Memory B cell (primary cell): ENCODE measurements around the gene TBC1D1.
A peak's percentile ranks its signal among the peaks of the same experiment; 100 is the strongest.

ENCODE experiments used
- ATAC-seq: fragments of 150-1000 bp; cut with Tn5 transposase; 2 replicates; pipeline ENCODE4 v1.10.0; 2021; ENCODE audit warnings: low read depth, mild to moderate bottlenecking, moderate library complexity
- DNase-seq, 2 donors: peaks; one replicate each; pipeline ENCODE4 v3.0.0; 2022; ENCODE audit warnings: low spot score in 2 of 2
- H3K27ac Mint-ChIP-seq: one replicate; pipeline ENCODE4 v1.8.0; 2022; ENCODE audit warnings: mild to moderate bottlenecking, moderate library complexity, mixed read lengths
- H3K27me3 Mint-ChIP-seq: one replicate; pipeline ENCODE4 v1.8.0; 2022; ENCODE audit warnings: mixed read lengths
- H3K36me3 Mint-ChIP-seq: one replicate; pipeline ENCODE4 v1.8.0; 2022; ENCODE audit warnings: mild to moderate bottlenecking, mixed read lengths
- H3K4me1 Mint-ChIP-seq: one replicate; pipeline ENCODE4 v1.8.0; 2022; ENCODE audit warnings: mixed read lengths
- H3K4me3 Mint-ChIP-seq: one replicate; pipeline ENCODE4 v1.8.0; 2022; ENCODE audit warnings: mild to moderate bottlenecking, moderate library complexity, mixed read lengths
- H3K9me3 Mint-ChIP-seq: one replicate; pipeline ENCODE4 v1.8.0; 2022; ENCODE audit warnings: mixed read lengths

The TBC1D1 gene

GRCh38 chr4:38149472-38149996, 258.6 kb downstream of the TBC1D1 start:
- H3K27ac Mint-ChIP-seq, result no peak overlapping the region
- peaks cover 10% of the 10 kb centered on the region for H3K4me1 Mint-ChIP-seq
- no peak for ATAC-seq
- no peak for DNase-seq
- no peaks in the 10 kb centered on the region for H3K36me3 Mint-ChIP-seq
- H3K4me3 Mint-ChIP-seq, result no peak overlapping the region
- H3K9me3 Mint-ChIP-seq, result no peaks in the 10 kb centered on the region
- peaks cover 2% of the 10 kb centered on the region for H3K27me3 Mint-ChIP-seq

DNA sequence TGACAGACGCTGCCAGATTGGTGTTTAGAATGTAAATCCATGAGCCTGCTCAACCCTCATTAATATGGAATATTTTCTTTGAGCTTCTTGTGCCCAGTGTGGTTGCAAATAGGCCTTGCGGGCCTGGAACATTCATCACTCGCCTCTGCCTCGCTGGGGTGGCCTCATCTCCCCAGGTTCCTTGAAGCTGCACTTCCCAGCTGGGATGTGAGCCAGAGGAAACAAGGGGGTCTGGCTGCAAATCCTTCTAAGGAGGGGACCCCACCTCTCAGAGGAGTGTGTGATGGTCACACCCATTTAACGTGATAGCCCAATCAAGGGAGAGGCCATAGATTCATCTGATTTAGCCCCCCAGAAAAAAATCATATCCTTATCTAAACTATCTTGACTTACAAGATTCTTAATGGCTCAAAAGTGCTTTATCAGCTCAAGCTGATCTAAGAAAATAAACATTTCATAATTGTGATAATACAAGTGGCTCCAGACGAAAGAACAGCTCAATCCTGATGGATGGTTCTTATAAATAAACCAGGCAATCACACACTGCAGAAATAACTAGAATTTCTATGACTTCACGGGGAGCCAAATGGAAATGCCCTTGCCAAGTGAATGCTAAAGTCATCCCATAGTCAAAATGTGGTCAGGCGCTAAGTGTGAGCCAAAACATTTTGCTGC, 259.2 kb downstream of the TBC1D1 start:
- Mint-ChIP-seq H3K4me3 (no peak overlapping the region), H3K27ac (no peak overlapping the region), H3K36me3 (no peaks in the 10 kb centered on the region), H3K27me3 (peaks cover 2% of the 10 kb centered on the region), H3K4me1 (peaks cover 16% of the 10 kb centered on the region), H3K9me3 (no peaks in the 10 kb centered on the region)
- DNase-seq (no peak), ATAC-seq (no peak)

- H3K27me3 Mint-ChIP-seq, result peaks cover 2% of the 10 kb centered on the region
- DNase-seq, result no peak
- no peaks in the 10 kb centered on the region for H3K36me3 Mint-ChIP-seq
- no peaks in the 10 kb centered on the region for H3K9me3 Mint-ChIP-seq
- ATAC-seq, result no peak
- peaks cover 18% of the 10 kb centered on the region for H3K4me1 Mint-ChIP-seq
- no peak overlapping the region for H3K4me3 Mint-ChIP-seq
- no peak overlapping the region for H3K27ac Mint-ChIP-seq
These were observed 259.9 kb downstream of the TBC1D1 start for GRCh38 chr4:38150766-38151165.

DNA sequence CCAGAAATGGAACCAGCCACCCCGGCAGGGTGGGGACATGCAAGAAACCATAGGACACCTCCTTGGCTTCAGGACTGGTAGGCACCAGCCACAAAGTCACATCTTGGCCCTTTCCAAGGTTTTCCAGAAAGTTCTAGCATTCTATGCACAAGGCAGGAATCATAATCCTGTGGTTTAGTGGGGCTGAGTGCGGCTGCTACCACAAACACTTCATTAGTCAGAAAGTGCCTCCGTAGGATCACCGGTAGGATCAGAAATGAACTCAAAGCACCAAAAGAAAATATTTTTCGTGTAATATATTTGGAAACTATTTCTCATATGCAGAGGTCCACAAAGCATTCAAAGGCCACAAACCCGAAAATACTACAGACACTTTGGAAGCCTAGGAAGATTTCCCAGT, 261.0 kb downstream of the TBC1D1 start:
- Mint-ChIP-seq H3K4me3 (no peak overlapping the region), H3K27ac (no peak overlapping the region), H3K36me3 (no peaks in the 10 kb centered on the region), H3K27me3 (peaks cover 2% of the 10 kb centered on the region), H3K4me1 (peaks cover 18% of the 10 kb centered on the region), H3K9me3 (no peaks in the 10 kb centered on the region)
- DNase-seq (no peak), ATAC-seq (no peak)

DNA sequence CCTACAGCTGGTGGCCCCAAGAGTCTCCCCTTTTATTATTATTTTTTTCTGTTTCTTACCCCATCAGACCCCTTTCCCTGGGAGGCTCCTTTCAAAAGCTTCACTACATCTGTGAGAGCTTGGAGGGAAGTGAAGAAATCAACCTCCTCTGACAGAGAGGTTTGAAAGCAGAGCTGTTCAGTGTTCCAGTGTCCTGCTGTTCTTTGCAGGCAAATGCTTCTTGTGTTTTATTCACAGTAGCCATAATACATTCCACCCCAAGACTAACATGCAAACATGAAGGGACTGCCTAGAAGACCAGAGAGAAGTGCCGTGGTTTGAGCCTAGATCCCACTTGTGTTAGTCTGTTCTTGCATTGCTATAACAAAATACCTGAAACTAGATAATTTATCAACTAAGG, 261.4 kb downstream of the TBC1D1 start:
- Mint-ChIP-seq H3K4me1 (peaks cover 18% of the 10 kb centered on the region), H3K4me3 (no peak overlapping the region), H3K36me3 (no peaks in the 10 kb centered on the region), H3K9me3 (no peaks in the 10 kb centered on the region), H3K27me3 (peaks cover 2% of the 10 kb centered on the region), H3K27ac (no peak overlapping the region)
- ATAC-seq, result no peak
- DNase-seq, result no peak

GRCh38 chr4:38152721-38153386, 262.0 kb downstream of the TBC1D1 start:
- H3K4me3 Mint-ChIP-seq, result no peak overlapping the region
- no peaks in the 10 kb centered on the region for H3K36me3 Mint-ChIP-seq
- peaks cover 2% of the 10 kb centered on the region for H3K27me3 Mint-ChIP-seq
- DNase-seq (no peak), ATAC-seq (no peak)
- no peak overlapping the region for H3K27ac Mint-ChIP-seq
- no peaks in the 10 kb centered on the region for H3K9me3 Mint-ChIP-seq
- peaks cover 18% of the 10 kb centered on the region for H3K4me1 Mint-ChIP-seq

GRCh38 chr4:38153387-38153760, 262.5 kb downstream of the TBC1D1 start:
- Mint-ChIP-seq H3K27me3 (no peaks in the 10 kb centered on the region), H3K4me3 (no peak overlapping the region), H3K27ac (no peak overlapping the region), H3K4me1 (peaks cover 18% of the 10 kb centered on the region), H3K9me3 (no peaks in the 10 kb centered on the region), H3K36me3 (no peaks in the 10 kb centered on the region)
- ATAC-seq, result no peak
- DNase-seq, result no peak

GRCh38 chr4:38154252-38154651, 263.4 kb downstream of the TBC1D1 start:
- H3K9me3 Mint-ChIP-seq, result no peaks in the 10 kb centered on the region
- H3K4me3 Mint-ChIP-seq, result no peak overlapping the region
- DNase-seq, result no peak
- no peak overlapping the region for H3K27ac Mint-ChIP-seq
- H3K36me3 Mint-ChIP-seq, result no peaks in the 10 kb centered on the region
- ATAC-seq, result no peak
- H3K27me3 Mint-ChIP-seq, result no peaks in the 10 kb centered on the region
- peaks cover 18% of the 10 kb centered on the region for H3K4me1 Mint-ChIP-seq

DNA sequence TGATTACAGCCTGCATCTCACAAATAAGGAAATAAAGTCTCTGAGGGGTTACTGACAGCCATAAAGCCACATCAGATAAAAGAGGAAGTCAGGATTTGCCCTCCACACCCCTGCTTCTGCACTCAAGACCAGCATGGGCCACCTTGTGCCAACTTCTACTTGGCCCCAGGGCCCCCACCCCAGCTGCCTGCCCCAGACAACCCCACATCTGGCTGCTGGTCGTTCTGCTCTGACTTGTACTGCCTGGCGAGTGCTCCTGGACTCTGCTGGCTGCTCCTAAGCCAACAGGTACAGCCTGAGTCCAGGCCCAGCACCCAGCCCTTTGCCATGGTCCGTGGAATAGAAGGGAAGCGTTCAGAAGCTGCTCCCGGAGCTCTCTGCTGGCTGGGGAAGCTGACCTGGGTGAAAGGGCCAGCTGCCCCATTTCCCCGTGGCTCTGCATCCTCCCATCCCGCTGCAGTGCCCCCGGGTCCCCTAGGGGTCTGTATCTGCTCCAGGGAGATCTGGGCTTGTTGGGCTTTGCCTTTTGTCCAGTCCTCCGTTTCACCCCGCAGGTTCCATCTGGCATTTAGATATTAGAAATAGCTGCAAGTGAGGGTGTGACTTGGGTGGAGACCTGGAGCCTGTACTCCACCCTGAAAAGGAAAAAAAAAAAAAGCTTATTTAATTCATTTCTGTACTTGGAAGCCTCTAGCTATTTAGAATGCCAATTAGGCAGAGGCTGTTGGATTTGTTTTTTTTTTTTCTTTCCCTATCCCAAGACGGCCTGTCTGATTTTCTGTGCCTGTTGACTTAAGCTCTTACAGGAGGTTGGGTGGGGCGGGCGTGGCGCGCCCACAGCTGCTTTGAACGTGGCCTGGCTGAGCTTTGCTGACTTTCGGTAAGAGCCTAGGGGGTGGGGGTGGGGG, 264.1 kb downstream of the TBC1D1 start:
- ATAC-seq (peak; percentile 89), DNase-seq (peak in 1 of 2 donors; percentile 12)
- Mint-ChIP-seq H3K4me3 (peak overlapping the region; percentile 51), H3K4me1 (peaks cover 18% of the 10 kb centered on the region), H3K27me3 (no peaks in the 10 kb centered on the region), H3K27ac (no peak overlapping the region), H3K36me3 (no peaks in the 10 kb centered on the region), H3K9me3 (no peaks in the 10 kb centered on the region)

DNA sequence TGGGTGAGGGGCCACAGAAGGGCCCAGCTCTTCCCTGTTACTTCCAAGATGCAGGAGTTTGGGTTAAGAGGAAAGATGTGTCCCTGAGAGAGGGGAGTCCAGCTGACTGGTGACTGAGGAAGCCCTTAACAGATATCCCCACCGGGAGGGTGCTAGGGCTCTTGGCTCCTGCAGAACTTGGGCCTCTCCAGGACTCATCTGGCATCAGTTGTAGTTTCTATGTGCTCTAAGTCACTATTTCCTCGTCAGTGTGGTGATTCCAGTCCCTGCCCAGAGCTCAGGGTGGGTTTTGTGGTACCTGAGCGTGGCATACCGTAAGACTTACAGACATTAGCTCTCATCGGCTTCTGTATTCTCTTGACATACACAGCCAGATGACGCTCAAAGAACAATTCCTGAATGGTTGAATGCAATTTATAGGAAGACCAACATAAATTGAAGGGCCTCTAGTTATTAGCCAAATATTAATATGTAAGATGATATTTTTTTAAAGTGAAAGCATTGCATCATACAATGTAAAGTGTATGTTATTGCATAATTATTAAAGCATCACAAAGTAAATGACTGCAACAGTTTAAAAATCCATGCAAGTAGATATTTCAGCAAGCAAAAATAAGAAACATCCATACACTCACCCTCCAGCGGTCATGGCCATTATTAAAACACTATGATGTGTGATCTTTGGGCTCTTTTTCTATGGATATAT, 264.9 kb downstream of the TBC1D1 start:
- Mint-ChIP-seq H3K36me3 (no peaks in the 10 kb centered on the region), H3K4me3 (no peak overlapping the region), H3K27ac (peak overlapping the region; percentile 20), H3K27me3 (no peaks in the 10 kb centered on the region), H3K4me1 (peaks cover 18% of the 10 kb centered on the region), H3K9me3 (no peaks in the 10 kb centered on the region)
- ATAC-seq, result no peak
- no peak for DNase-seq

DNA sequence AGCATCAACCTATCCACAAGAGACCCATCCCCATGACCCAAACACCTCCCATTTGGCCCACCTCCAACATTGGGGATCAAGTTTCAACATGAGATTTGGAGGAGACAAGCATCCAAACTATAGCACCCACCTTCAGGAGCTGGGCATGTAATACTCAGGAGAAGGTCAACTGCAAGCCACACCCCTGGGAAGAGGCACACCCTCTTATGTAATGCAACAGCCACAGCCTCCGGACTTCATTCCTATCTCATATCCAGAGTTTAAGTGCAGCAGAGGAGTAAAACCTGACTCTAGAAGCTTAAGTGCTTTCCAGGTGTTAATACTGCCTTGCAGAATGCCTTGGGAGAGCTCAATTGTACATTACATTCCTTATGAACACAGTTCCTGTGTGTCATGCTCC, 266.7 kb downstream of the TBC1D1 start:
- Mint-ChIP-seq H3K36me3 (no peaks in the 10 kb centered on the region), H3K9me3 (no peaks in the 10 kb centered on the region), H3K4me1 (peaks cover 23% of the 10 kb centered on the region), H3K27me3 (no peaks in the 10 kb centered on the region), H3K27ac (no peak overlapping the region), H3K4me3 (no peak overlapping the region)
- ATAC-seq (no peak), DNase-seq (no peak)

DNA sequence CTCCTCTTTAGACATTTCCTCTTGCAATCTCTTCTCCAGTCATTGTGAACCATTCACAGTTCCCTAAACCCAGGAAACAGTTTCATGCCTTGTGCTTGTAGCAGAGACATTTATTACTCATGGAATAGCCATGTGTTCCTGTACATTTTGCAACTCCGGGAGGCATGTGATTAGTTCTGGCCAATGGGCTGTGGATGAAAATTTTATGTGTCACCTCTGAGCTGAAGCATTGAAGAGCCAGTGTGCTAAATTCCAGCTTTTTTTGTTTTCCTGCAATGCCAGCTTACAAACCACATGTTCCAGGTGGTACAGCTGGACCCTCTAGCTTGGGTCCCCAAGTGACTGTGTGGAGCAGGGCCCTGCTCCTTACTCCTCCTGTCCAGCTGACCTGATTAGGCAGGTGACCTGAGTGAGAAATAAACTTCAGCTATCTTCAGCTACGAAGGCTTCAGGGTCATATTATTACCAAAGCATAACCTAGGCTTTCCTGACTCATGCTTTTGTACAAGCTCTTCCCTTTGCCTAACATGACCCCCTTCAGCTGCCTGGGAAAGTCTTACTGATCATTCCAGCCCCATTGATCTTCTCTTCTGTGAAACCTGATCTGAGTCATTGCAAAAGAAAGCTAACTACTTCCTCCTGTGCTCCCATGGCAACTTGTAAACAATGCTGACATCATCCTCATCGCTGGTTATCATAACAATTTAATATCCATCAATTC, 269.8 kb downstream of the TBC1D1 start:
- H3K36me3 Mint-ChIP-seq, result no peaks in the 10 kb centered on the region
- DNase-seq (peak; percentile 23 to 49), ATAC-seq (peak; percentile 93)
- H3K27ac Mint-ChIP-seq, result peak overlapping the region; percentile 91
- H3K27me3 Mint-ChIP-seq, result no peaks in the 10 kb centered on the region
- no peak overlapping the region for H3K4me3 Mint-ChIP-seq
- H3K4me1 Mint-ChIP-seq, result peaks cover 6% of the 10 kb centered on the region
- peaks cover 2% of the 10 kb centered on the region for H3K9me3 Mint-ChIP-seq
